ENCODE data around the gene KRTAP12-1.
"Not testable (repeated sequence)": the region's sequence is repeated elsewhere in the genome, so short reads cannot be mapped to it uniquely, and the experiment has no call there.

Gene KRTAP12-1

GRCh38 chr21:44696572-44696971 is 14.6 kb upstream of the KRTAP12-1 start:
- peaks cover 0 to 11% (median 0%) of the 10 kb centered on the region in 11 experiments; a peak in 1 of 22 replicates for H4K20me1 ChIP-seq
- H3K36me3 ChIP-seq = no peaks in the 10 kb centered on the region
- TF ChIP-seq Cebpa-rat (IDR thresholded peaks at IDR 0.05) = no peak
- no peak overlapping the region for H3K9ac ChIP-seq
- H3K4me3 ChIP-seq = no peak overlapping the region
- no peak overlapping the region for H3K4me2 ChIP-seq
- peaks cover 16 to 47% (median 40%) of the 10 kb centered on the region in 11 experiments; a peak in 21 of 22 replicates for H3K27me3 ChIP-seq
- no peak overlapping the region for H3K27ac ChIP-seq
- peaks cover 17 to 32% (median 24%) of the 10 kb centered on the region in 11 experiments for H3K9me3 ChIP-seq (replicated peaks in 1 of 11)
- H3K4me1 ChIP-seq = peaks cover 4 to 23% (median 13%) of the 10 kb centered on the region in 10 experiments; a peak in 18 of 20 replicates

DNA sequence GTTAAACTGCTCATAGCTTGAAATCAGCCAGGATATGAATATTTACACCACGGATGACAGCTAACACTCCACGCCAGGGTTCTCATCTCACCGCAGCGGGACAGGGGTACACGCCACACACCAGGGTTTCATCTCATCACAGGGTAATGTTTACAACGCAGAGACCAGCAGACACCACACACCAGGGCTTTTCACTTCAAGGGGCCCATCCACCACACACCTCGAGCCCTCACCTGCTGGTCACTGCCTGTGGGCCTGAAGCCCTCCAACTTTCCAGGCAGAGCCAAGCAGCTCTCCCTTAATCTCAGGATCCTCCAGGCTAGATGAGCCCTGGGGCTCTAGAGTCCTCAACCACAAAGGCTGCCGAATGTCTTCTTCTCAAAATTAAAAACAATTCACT is 13.7 kb upstream of the KRTAP12-1 start:
- Histone ChIP-seq H3K4me2 (no peak overlapping the region), H3K27ac (no peak overlapping the region), H3K9me3 (replicated peaks in 1 of 11) (peaks cover 17 to 32% (median 24%) of the 10 kb centered on the region in 11 experiments), H3K4me1 (peaks cover 3 to 14% (median 8%) of the 10 kb centered on the region in 10 experiments; a peak in 18 of 20 replicates), H3K9ac (no peak overlapping the region), H4K20me1 (peaks cover 0 to 11% (median 0%) of the 10 kb centered on the region in 11 experiments; a peak in 1 of 22 replicates), H3K27me3 (peaks cover 15 to 37% (median 32%) of the 10 kb centered on the region in 11 experiments; a peak in 21 of 22 replicates), H3K36me3 (no peaks in the 10 kb centered on the region), H3K4me3 (no peak overlapping the region)
- no peak for TF ChIP-seq Cebpa-rat (IDR thresholded peaks at IDR 0.05)

- Histone ChIP-seq H3K4me2 (no peak overlapping the region), H3K27me3 (peaks cover 15 to 34% (median 28%) of the 10 kb centered on the region in 11 experiments; a peak in 21 of 22 replicates), H3K4me3 (no peak overlapping the region), H4K20me1 (peaks cover 0 to 11% (median 0%) of the 10 kb centered on the region in 11 experiments; a peak in 1 of 22 replicates), H3K9ac (no peak overlapping the region), H3K9me3 (replicated peaks in 1 of 11) (peaks cover 17 to 32% (median 24%) of the 10 kb centered on the region in 11 experiments), H3K4me1 (peaks cover 0 to 10% (median 3%) of the 10 kb centered on the region in 10 experiments; a peak in 13 of 20 replicates), H3K27ac (no peak overlapping the region), H3K36me3 (no peaks in the 10 kb centered on the region)
- no peak for TF ChIP-seq Cebpa-rat (IDR thresholded peaks at IDR 0.05)
These were observed 13.2 kb upstream of the KRTAP12-1 start for GRCh38 chr21:44695184-44695583.

GRCh38 chr21:44694776-44695175 is 12.8 kb upstream of the KRTAP12-1 start:
- Histone ChIP-seq H3K4me1 (peaks cover 0 to 6% (median 0%) of the 10 kb centered on the region in 10 experiments; a peak in 9 of 20 replicates), H3K4me3 (no peak overlapping the region), H3K27ac (no peak overlapping the region), H3K9ac (no peak overlapping the region), H4K20me1 (peaks cover 0 to 7% (median 0%) of the 10 kb centered on the region in 11 experiments; a peak in 1 of 22 replicates), H3K27me3 (peaks cover 15 to 30% (median 24%) of the 10 kb centered on the region in 11 experiments; a peak in 21 of 22 replicates), H3K9me3 (replicated peaks in 1 of 11) (peaks cover 17 to 32% (median 24%) of the 10 kb centered on the region in 11 experiments), H3K36me3 (no peaks in the 10 kb centered on the region), H3K4me2 (no peak overlapping the region)
- TF ChIP-seq Cebpa-rat (IDR thresholded peaks at IDR 0.05) = no peak

DNA sequence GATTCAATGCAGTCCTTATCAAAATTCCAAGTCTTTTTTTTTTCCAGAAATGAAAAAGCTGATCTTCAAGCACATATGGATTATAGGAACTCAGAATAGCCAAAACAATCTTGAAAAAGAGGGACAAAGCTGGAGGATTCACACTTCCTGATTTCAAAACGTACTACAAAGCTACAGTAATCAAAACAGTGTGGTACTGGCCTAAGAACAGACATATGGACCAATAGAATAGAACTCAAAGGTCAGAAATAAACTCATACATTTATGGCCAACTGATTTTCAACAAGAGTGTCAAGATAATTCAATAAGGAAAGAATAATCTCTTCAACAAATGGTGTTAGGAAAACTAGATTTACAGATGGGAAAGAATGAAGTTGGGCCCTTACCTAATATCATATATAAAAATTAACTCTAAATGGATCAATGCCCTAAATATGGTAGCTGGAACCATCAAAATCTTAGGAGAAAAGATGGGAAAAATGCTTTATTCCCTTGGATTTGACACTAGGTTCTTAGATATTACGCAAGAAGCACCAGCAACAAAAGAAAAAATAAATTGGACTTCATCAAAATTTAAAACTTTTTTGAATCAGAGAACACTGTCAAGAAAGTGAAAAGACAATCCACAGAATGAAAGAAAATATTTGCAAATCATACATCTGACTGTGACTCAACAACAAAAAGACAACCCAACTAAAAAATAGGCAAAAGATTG is 11.0 kb upstream of the KRTAP12-1 start:
- H3K36me3 ChIP-seq = no peaks in the 10 kb centered on the region
- no peaks in the 10 kb centered on the region for H3K4me1 ChIP-seq
- TF ChIP-seq Cebpa-rat (IDR thresholded peaks at IDR 0.05) = peak in 2 of 11 experiments; percentile 43 to 80; a peak in 3 of 22 replicates

DNA sequence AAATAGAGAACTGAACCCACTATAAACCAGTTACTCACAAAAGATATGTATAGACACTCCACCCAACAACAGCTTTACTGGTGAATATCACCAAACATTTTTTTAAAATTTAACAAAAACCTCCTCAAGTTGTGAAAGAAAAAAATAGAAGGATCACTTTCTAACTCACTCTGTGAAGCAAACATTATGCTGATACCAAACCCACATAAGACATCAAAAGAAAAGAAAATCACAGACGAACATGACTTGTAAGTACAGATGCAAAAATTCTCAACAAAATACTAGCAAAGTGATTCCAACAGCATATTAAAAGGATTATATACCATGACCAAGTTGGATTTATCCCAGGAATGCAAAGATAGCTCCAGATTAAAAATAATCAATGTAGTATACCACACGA is 9.7 kb upstream of the KRTAP12-1 start:
- no peak overlapping the region for H3K4me3 ChIP-seq
- H4K20me1 ChIP-seq = no peaks in the 10 kb centered on the region
- TF ChIP-seq Cebpa-rat (IDR thresholded peaks at IDR 0.05) = no peak
- H3K36me3 ChIP-seq = no peaks in the 10 kb centered on the region
- no peak overlapping the region for H3K4me2 ChIP-seq
- peaks cover 0 to 2% (median 0%) of the 10 kb centered on the region in 11 experiments; a peak in 4 of 22 replicates for H3K27me3 ChIP-seq
- peaks cover 17 to 32% (median 24%) of the 10 kb centered on the region in 11 experiments for H3K9me3 ChIP-seq (replicated peaks in 1 of 11)
- no peak overlapping the region for H3K9ac ChIP-seq
- no peak overlapping the region for H3K27ac ChIP-seq
- H3K4me1 ChIP-seq = 0 out of 20 replicates have a peak, but pooled peaks cover 0 to under 1% (median 0%) of the 10 kb centered on the region in 10 experiments

More for the DNA sequence above, 11.0 kb upstream of the KRTAP12-1 start:
- no peak overlapping the region for H3K9ac ChIP-seq
- no peak overlapping the region for H3K4me2 ChIP-seq
- H3K4me3 ChIP-seq = no peak overlapping the region
- H4K20me1 ChIP-seq = no peaks in the 10 kb centered on the region
- peaks cover 17 to 32% (median 24%) of the 10 kb centered on the region in 11 experiments for H3K9me3 ChIP-seq (replicated peaks in 1 of 11)
- no peak overlapping the region for H3K27ac ChIP-seq
- H3K27me3 ChIP-seq = peaks cover 5 to 12% (median 6%) of the 10 kb centered on the region in 11 experiments; a peak in 20 of 22 replicates

DNA sequence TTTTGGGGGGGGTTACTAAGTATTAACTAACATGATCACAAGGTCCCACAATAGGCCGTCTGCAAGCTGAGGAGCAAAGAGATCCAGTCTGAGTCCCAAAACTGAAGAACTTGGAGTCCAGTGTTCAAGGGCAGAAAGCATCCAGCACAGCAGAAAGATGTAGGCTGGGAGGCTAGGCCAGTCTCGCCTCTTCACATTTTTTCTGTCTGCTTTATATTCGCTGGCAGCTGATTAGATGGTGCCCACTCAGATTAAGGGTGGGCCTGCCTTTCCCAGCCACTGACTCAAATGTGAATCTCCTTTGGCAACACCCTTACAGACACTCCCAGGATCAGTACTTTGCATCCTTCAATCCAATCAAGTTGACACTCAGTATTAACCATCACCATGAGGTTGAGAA is 7.8 kb upstream of the KRTAP12-1 start:
- H4K20me1 ChIP-seq, H3K36me3 ChIP-seq, H3K9ac ChIP-seq, H3K27ac ChIP-seq, H3K4me1 ChIP-seq, H3K4me3 ChIP-seq, H3K27me3 ChIP-seq, H3K4me2 ChIP-seq: not testable (repeated sequence)
- H3K9me3 ChIP-seq (replicated peaks in 1 of 11) = peaks cover 17 to 28% (median 24%) of the 10 kb centered on the region in 11 experiments

- no peak overlapping the region for H3K4me3 ChIP-seq
- H3K9me3 ChIP-seq (replicated peaks in 1 of 11) = peaks cover 2 to 9% (median 7%) of the 10 kb centered on the region in 11 experiments
- TF ChIP-seq Cebpa-rat (IDR thresholded peaks at IDR 0.05) = no peak
- H3K27me3 ChIP-seq = no peaks in the 10 kb centered on the region; a peak in 1 of 22 replicates
- no peak overlapping the region for H3K9ac ChIP-seq
- no peaks in the 10 kb centered on the region for H3K36me3 ChIP-seq
- no peak overlapping the region for H3K4me2 ChIP-seq
- H4K20me1 ChIP-seq = no peaks in the 10 kb centered on the region
- H3K27ac ChIP-seq = no peak overlapping the region
- peaks cover 0 to 9% (median 0%) of the 10 kb centered on the region in 10 experiments; a peak in 3 of 20 replicates for H3K4me1 ChIP-seq
These were observed 5.7 kb upstream of the KRTAP12-1 start for GRCh38 chr21:44687671-44688070.

GRCh38 chr21:44686843-44687561 is 5.0 kb upstream of the KRTAP12-1 start:
- Histone ChIP-seq H3K4me3 (no peak overlapping the region), H3K9ac (no peak overlapping the region), H3K9me3 (replicated peaks in 1 of 11) (peaks cover 0 to 2% (median under 1%) of the 10 kb centered on the region in 11 experiments; a peak in 6 of 22 replicates), H3K27me3 (no peaks in the 10 kb centered on the region; a peak in 1 of 22 replicates), H4K20me1 (no peaks in the 10 kb centered on the region), H3K4me1 (peaks cover 0 to 9% (median 0%) of the 10 kb centered on the region in 10 experiments; a peak in 3 of 20 replicates), H3K36me3 (no peaks in the 10 kb centered on the region), H3K4me2 (no peak overlapping the region), H3K27ac (no peak overlapping the region)
- no peak for TF ChIP-seq Cebpa-rat (IDR thresholded peaks at IDR 0.05)
